A549 (cell line): ENCODE data around the gene AGBL4.

ENCODE experiments used
- EP300 ChIP-seq, 2 experiments: fragments of >200 bp; sonication (Bioruptor Twin); formaldehyde crosslinking; IDR thresholded peaks; 2 replicates in 1 of 2; 3 replicates in 1 of 2; pipeline ENCODE4 v1.6.1; 2016 to 2017
- JUN ChIP-seq, 2 experiments: fragments of >200 bp; sonication (Bioruptor Twin); formaldehyde crosslinking; IDR thresholded peaks; 2 replicates in 1 of 2; 3 replicates in 1 of 2; pipeline ENCODE4 v1.6.1; 2016 to 2017
- MAZ ChIP-seq: fragments of 150-350 bp; IDR thresholded peaks from 2 replicates; pipeline ENCODE4 v1.6.1; 2014; ENCODE audit warnings: antibody characterized with exemption, low read depth, low read length, borderline replicate concordance
- PHF8 ChIP-seq: fragments of 200-600 bp; sonication (generic); IDR thresholded peaks from 2 replicates; pipeline ENCODE4 v1.6.1; 2016; ENCODE audit warnings: low read depth, mild to moderate bottlenecking, antibody characterized with exemption, moderate library complexity, borderline replicate concordance
- RFX5 ChIP-seq: fragments of 450-650 bp; IDR thresholded peaks from 2 replicates; pipeline ENCODE4 v1.7.1; 2014; ENCODE audit warnings: antibody characterized with exemption, mild to moderate bottlenecking, moderate library complexity
- RNF2 ChIP-seq: fragments of 200-600 bp; sonication (generic); IDR thresholded peaks from 2 replicates; pipeline ENCODE4 v1.6.1; 2016; ENCODE audit warnings: low read depth, mild to moderate bottlenecking, antibody characterized with exemption, moderate library complexity, borderline replicate concordance
- SMC3 ChIP-seq: fragments of >200 bp; sonication (Bioruptor Twin); formaldehyde crosslinking; IDR thresholded peaks from 3 replicates; pipeline ENCODE4 v1.6.1; 2018; ENCODE audit warnings: inconsistent platforms
- TF ChIP-seq, protein P1 (sequence below): fragments of >200 bp; sonication (Bioruptor Twin); formaldehyde crosslinking; IDR thresholded peaks from 3 replicates; pipeline ENCODE4 v1.5.1; 2016
- TF ChIP-seq, protein P2 (sequence below): IDR thresholded peaks from 2 replicates; pipeline ENCODE4 v1.6.1; 2012
- TF ChIP-seq, protein P3 (sequence below): fragments of >200 bp; sonication (Bioruptor Twin); formaldehyde crosslinking; IDR thresholded peaks from 3 replicates; pipeline ENCODE4 v1.6.1; 2016

DNA sequence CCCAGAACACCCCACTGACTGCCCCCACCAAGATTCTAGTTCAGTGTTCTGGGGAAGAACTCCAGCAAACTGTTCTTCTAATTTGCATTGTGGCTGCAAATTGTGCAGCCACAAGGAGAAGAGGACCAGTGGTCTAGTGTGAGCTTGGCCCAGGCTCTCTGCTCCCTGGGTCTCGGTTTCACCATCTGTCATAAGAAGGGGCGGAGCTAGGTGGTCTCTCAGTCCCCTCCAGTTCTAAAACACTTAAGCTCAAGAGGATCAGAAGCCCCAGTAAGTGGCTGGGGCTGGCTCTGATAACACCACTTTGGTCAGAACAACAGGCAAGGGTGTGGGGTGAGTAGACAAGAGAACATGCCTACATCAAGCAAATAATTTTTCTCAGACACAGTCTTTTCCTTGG is 1346.9 kb downstream of the AGBL4 start:
- no peak for TF ChIP-seq RNF2
- TF ChIP-seq, protein P1, sequence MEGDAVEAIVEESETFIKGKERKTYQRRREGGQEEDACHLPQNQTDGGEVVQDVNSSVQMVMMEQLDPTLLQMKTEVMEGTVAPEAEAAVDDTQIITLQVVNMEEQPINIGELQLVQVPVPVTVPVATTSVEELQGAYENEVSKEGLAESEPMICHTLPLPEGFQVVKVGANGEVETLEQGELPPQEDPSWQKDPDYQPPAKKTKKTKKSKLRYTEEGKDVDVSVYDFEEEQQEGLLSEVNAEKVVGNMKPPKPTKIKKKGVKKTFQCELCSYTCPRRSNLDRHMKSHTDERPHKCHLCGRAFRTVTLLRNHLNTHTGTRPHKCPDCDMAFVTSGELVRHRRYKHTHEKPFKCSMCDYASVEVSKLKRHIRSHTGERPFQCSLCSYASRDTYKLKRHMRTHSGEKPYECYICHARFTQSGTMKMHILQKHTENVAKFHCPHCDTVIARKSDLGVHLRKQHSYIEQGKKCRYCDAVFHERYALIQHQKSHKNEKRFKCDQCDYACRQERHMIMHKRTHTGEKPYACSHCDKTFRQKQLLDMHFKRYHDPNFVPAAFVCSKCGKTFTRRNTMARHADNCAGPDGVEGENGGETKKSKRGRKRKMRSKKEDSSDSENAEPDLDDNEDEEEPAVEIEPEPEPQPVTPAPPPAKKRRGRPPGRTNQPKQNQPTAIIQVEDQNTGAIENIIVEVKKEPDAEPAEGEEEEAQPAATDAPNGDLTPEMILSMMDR = no peak
- no peak for TF ChIP-seq EP300 (IDR thresholded peaks at IDR 0.05)
- TF ChIP-seq, protein P2, sequence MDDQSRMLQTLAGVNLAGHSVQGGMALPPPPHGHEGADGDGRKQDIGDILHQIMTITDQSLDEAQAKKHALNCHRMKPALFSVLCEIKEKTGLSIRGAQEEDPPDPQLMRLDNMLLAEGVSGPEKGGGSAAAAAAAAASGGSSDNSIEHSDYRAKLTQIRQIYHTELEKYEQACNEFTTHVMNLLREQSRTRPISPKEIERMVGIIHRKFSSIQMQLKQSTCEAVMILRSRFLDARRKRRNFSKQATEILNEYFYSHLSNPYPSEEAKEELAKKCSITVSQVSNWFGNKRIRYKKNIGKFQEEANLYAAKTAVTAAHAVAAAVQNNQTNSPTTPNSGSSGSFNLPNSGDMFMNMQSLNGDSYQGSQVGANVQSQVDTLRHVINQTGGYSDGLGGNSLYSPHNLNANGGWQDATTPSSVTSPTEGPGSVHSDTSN = no peak
- no peak for TF ChIP-seq MAZ
- no peak for TF ChIP-seq PHF8
- TF ChIP-seq JUN (IDR thresholded peaks at IDR 0.05) = no peak
- TF ChIP-seq RFX5 = no peak
- no peak for TF ChIP-seq SMC3
- TF ChIP-seq, protein P3, sequence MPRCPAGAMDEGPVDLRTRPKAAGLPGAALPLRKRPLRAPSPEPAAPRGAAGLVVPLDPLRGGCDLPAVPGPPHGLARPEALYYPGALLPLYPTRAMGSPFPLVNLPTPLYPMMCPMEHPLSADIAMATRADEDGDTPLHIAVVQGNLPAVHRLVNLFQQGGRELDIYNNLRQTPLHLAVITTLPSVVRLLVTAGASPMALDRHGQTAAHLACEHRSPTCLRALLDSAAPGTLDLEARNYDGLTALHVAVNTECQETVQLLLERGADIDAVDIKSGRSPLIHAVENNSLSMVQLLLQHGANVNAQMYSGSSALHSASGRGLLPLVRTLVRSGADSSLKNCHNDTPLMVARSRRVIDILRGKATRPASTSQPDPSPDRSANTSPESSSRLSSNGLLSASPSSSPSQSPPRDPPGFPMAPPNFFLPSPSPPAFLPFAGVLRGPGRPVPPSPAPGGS = no peak
